H9 (cell line): Measurements from ENCODE around the gene TSPAN11. TPM values are rescaled to one million over a fixed set of nuclear protein-coding genes. Genes with fewer than 3 reads are reported as not detected.

ENCODE experiments used
- DNase-seq: peaks from one replicate; pipeline ENCODE4 v3.0.0-alpha.2; 2017
- H2AFZ ChIP-seq: one replicate; pipeline ENCODE4 v1.6.1; 2013; ENCODE audit warnings: mild to moderate bottlenecking, low read length, control low read depth, moderate library complexity
- H2AK5ac ChIP-seq: 2 replicates; pipeline ENCODE4 v1.6.1; 2013; ENCODE audit warnings: low read length, control low read depth, mixed read lengths; ENCODE audit not compliant: insufficient read length
- H2BK120ac ChIP-seq: one replicate; pipeline ENCODE4 v1.6.1; 2013; ENCODE audit warnings: low read depth, mild to moderate bottlenecking, low read length, control low read depth, inconsistent platforms; ENCODE audit not compliant: poor library complexity, severe bottlenecking
- H2BK12ac ChIP-seq: 2 replicates; pipeline ENCODE4 v1.6.1; 2013; ENCODE audit warnings: low read length, control low read depth, mixed read lengths, low read depth; ENCODE audit not compliant: insufficient read length
- H2BK15ac ChIP-seq: 2 replicates; pipeline ENCODE4 v1.6.1; 2013; ENCODE audit warnings: low read depth, low read length, control low read depth
- H2BK20ac ChIP-seq: one replicate; pipeline ENCODE4 v1.6.1; 2013; ENCODE audit warnings: low read depth, mild to moderate bottlenecking, low read length, control low read depth, inconsistent platforms; ENCODE audit not compliant: poor library complexity, severe bottlenecking
- H2BK5ac ChIP-seq: 2 replicates; pipeline ENCODE4 v1.6.1; 2013; ENCODE audit warnings: low read length, control low read depth, mixed read lengths; ENCODE audit not compliant: insufficient read length
- H3K14ac ChIP-seq: 2 replicates; pipeline ENCODE4 v1.6.1; 2013; ENCODE audit warnings: low read length, control low read depth; ENCODE audit not compliant: insufficient read depth
- H3K18ac ChIP-seq: 2 replicates; pipeline ENCODE4 v1.6.1; 2013; ENCODE audit warnings: low read depth, mild to moderate bottlenecking, mixed read lengths, low read length, control low read depth; ENCODE audit not compliant: insufficient read length
- H3K23ac ChIP-seq: 2 replicates; pipeline ENCODE4 v1.6.1; 2013; ENCODE audit warnings: low read length, control low read depth, mixed read lengths, low read depth; ENCODE audit not compliant: insufficient read length
- H3K23me2 ChIP-seq: 2 replicates; pipeline ENCODE4 v1.6.1; 2013; ENCODE audit warnings: low read depth, mild to moderate bottlenecking, mixed read lengths, low read length, control low read depth; ENCODE audit not compliant: insufficient read length, poor library complexity, severe bottlenecking
- H3K27ac ChIP-seq: 2 replicates; pipeline ENCODE4 v1.5.1; 2013; ENCODE audit warnings: low read length, control low read depth, mixed read lengths, low read depth; ENCODE audit not compliant: insufficient read length
- H3K27me3 ChIP-seq: 2 replicates; pipeline ENCODE4 v1.6.1; 2013; ENCODE audit warnings: low read length, control low read depth, inconsistent platforms; ENCODE audit not compliant: insufficient read depth
- H3K4ac ChIP-seq: 2 replicates; pipeline ENCODE4 v1.6.1; 2013; ENCODE audit warnings: low read depth, mild to moderate bottlenecking, control low read depth, inconsistent platforms, low read length, moderate library complexity
- H3K4me1 ChIP-seq: 2 replicates; pipeline ENCODE4 v1.6.1; 2013; ENCODE audit warnings: low read length, control low read depth, inconsistent platforms; ENCODE audit not compliant: insufficient read depth
- H3K4me2 ChIP-seq: 2 replicates; pipeline ENCODE4 v1.6.1; 2013; ENCODE audit warnings: low read length, control low read depth, mixed read lengths; ENCODE audit not compliant: insufficient read length, insufficient read depth
- H3K56ac ChIP-seq: 2 replicates; pipeline ENCODE4 v1.6.1; 2013; ENCODE audit warnings: low read depth, mild to moderate bottlenecking, mixed read lengths, low read length, control low read depth; ENCODE audit not compliant: insufficient read length
- H3K79me1 ChIP-seq: 2 replicates; pipeline ENCODE4 v1.6.1; 2013; ENCODE audit warnings: low read depth, mild to moderate bottlenecking, moderate library complexity, low read length, control low read depth, inconsistent platforms; ENCODE audit not compliant: insufficient read depth, poor library complexity, severe bottlenecking
- H3K79me2 ChIP-seq: 2 replicates; pipeline ENCODE4 v1.6.1; 2013; ENCODE audit warnings: low read length, control low read depth, inconsistent platforms; ENCODE audit not compliant: insufficient read depth
- H3K9ac ChIP-seq: 2 replicates; pipeline ENCODE4 v1.6.1; 2013; ENCODE audit warnings: low read length, control low read depth, mixed read lengths; ENCODE audit not compliant: insufficient read length; ENCODE audit errors: extremely low read depth
- H3K9me3 ChIP-seq: one replicate; pipeline ENCODE4 v1.6.1; 2013; ENCODE audit warnings: low read depth, low read length, inconsistent platforms; ENCODE audit not compliant: control insufficient read depth
- H3T11ph ChIP-seq: one replicate; pipeline ENCODE4 v1.6.1; 2013; ENCODE audit warnings: mild to moderate bottlenecking, low read length, control low read depth, inconsistent platforms
- H4K20me1 ChIP-seq: one replicate; pipeline ENCODE4 v1.6.1; 2013; ENCODE audit not compliant: control insufficient read depth, insufficient read length, insufficient read depth
- H4K5ac ChIP-seq: 2 replicates; pipeline ENCODE4 v1.6.1; 2013; ENCODE audit warnings: low read depth, mild to moderate bottlenecking, mixed read lengths, low read length, control low read depth; ENCODE audit not compliant: insufficient read length
- H4K8ac ChIP-seq: replicated peaks from 2 replicates; pipeline ENCODE4 v1.6.1; 2013; ENCODE audit warnings: low read length, control low read depth, mixed read lengths, low read depth; ENCODE audit not compliant: insufficient read length
- H4K91ac ChIP-seq: 2 replicates; pipeline ENCODE4 v1.6.1; 2013; ENCODE audit warnings: low read depth, mild to moderate bottlenecking, moderate library complexity, mixed read lengths, low read length, control low read depth; ENCODE audit not compliant: insufficient read length
- H3K27ac Mint-ChIP-seq, 3 experiments: 2 replicates in 2 of 3; 3 replicates in 1 of 3; pipeline ENCODE4 v1.8.0; 2020 to 2021; ENCODE audit warnings: mixed read lengths in 3 of 3, mild to moderate bottlenecking in 1 of 3, moderate library complexity in 1 of 3
- H3K27me3 Mint-ChIP-seq: 2 replicates; pipeline ENCODE4 v1.8.0; 2021; ENCODE audit warnings: low read depth, mild to moderate bottlenecking, moderate library complexity, mixed read lengths
- H3K36me3 Mint-ChIP-seq, 3 experiments: 2 replicates in 2 of 3; 3 replicates in 1 of 3; pipeline ENCODE4 v1.8.0; 2020 to 2021; ENCODE audit warnings: low read depth in 3 of 3, mixed read lengths in 3 of 3; ENCODE audit not compliant: insufficient read depth in 1 of 3
- H3K4me1 Mint-ChIP-seq, 2 experiments: 2 replicates each; pipeline ENCODE4 v1.8.0; 2020; ENCODE audit warnings: mixed read lengths in 2 of 2
- H3K4me3 Mint-ChIP-seq, 2 experiments: 2 replicates in 1 of 2; 3 replicates in 1 of 2; pipeline ENCODE4 v1.8.0; 2020 to 2021; ENCODE audit warnings: mild to moderate bottlenecking in 2 of 2, mixed read lengths in 2 of 2, moderate library complexity in 1 of 2
- H3K9me3 Mint-ChIP-seq, 2 experiments: 2 replicates in 1 of 2; 3 replicates in 1 of 2; pipeline ENCODE4 v1.8.0; 2020; ENCODE audit warnings: mild to moderate bottlenecking in 2 of 2, mixed read lengths in 2 of 2, moderate library complexity in 1 of 2
- CTCF ChIP-seq: fragments of 200-600 bp; sonication (generic); conservative IDR thresholded peaks from 3 replicates; pipeline ENCODE4 v1.8.0; 2021; ENCODE audit warnings: antibody characterized with exemption, mild to moderate bottlenecking
- WGBS: extraction: QIAGEN DNeasy Blood & Tissue Kit; methylation state at CpG from one replicate; pipeline ENCODE4 v1.1.7; 2013; ENCODE audit warnings: missing lambda C conversion rate, low lambda C conversion rate, mixed read lengths; ENCODE audit not compliant: insufficient read length; ENCODE audit errors: extremely low coverage; 5-methylcytosine and 5-hydroxymethylcytosine counted together
- total RNA-seq: library from RNA; stranded (reverse); gene quantifications from 2 replicates; pipeline ENCODE4 v1.2.1, GENCODE V29; 2021

TSPAN11 gene
- total RNA-seq, 1 experiment from 2014 or later: 4.2 TPM

GRCh38 chr12:30953951-30954751 is 27.6 kb downstream of the TSPAN11 start:
- H3K4me2 ChIP-seq: no peak overlapping the region
- no peak overlapping the region for H3K4me3 Mint-ChIP-seq
- no CpG with 5 or more reads among the region's 6 CpGs for WGBS

More at GRCh38 chr12:30953951-30954751, 27.6 kb downstream of the TSPAN11 start:
- no peak overlapping the region for H3T11ph ChIP-seq
- no peaks in the 10 kb centered on the region for H3K79me1 ChIP-seq
- H2BK12ac ChIP-seq: no peak overlapping the region
- no peaks in the 10 kb centered on the region for H4K20me1 ChIP-seq
- H2BK20ac ChIP-seq: no peak overlapping the region
- no peaks in the 10 kb centered on the region for H3K9me3 ChIP-seq
- Mint-ChIP-seq H3K27me3 (peaks cover 2% of the 10 kb centered on the region; the same call in 1 of the 2 replicates), H3K4me1 (peaks cover 14 to 15% of the 10 kb centered on the region in 2 experiments), H3K9me3 (no peaks in the 10 kb centered on the region), H3K36me3 (peaks cover 0 to 3% (median 0%) of the 10 kb centered on the region in 3 experiments; a peak in 3 of 7 replicates), H3K27ac (no peak overlapping the region; a peak in 1 of 7 replicates)
- no peak overlapping the region for H2AK5ac ChIP-seq
- no peak overlapping the region for H3K9ac ChIP-seq
- H2BK5ac ChIP-seq: no peak overlapping the region
- no peak overlapping the region for H3K23ac ChIP-seq
- no peak overlapping the region for H2BK15ac ChIP-seq
- no peaks in the 10 kb centered on the region for H3K79me2 ChIP-seq
- H3K27ac ChIP-seq: no peak overlapping the region
- no peak overlapping the region for H3K14ac ChIP-seq
- H3K56ac ChIP-seq: no peak overlapping the region
- H4K5ac ChIP-seq: no peak overlapping the region
- H3K4ac ChIP-seq: no peak overlapping the region
- H2AFZ ChIP-seq: no peak overlapping the region
- no peak overlapping the region for H3K18ac ChIP-seq
- H4K8ac ChIP-seq: no peak overlapping the region
- no peaks in the 10 kb centered on the region for H3K27me3 ChIP-seq
- DNase-seq: no peak
- no peak for TF ChIP-seq CTCF
- 0 out of 2 replicates have a peak, but pooled peaks cover 2% of the 10 kb centered on the region for H3K4me1 ChIP-seq
- no peak overlapping the region for H2BK120ac ChIP-seq
- H4K91ac ChIP-seq: no peak overlapping the region
- no peaks in the 10 kb centered on the region for H3K23me2 ChIP-seq
